ENCODE data around the gene OSER1.

GRCh38 chr20:44186201-44186600 lies 24.4 kb downstream of the OSER1 start:
- no peak for TF ChIP-seq CTCF (IDR thresholded peaks at IDR 0.05)
- TF ChIP-seq EP300 (IDR thresholded peaks at IDR 0.05) = no peak
- no peak for TF ChIP-seq POLR2A (IDR thresholded peaks at IDR 0.05; ENCODE audit: low read depth)
- TF ChIP-seq POLR2AphosphoS5 (IDR thresholded peaks at IDR 0.05) = peak; percentile 26 to 34

Measured in esophagus muscularis mucosa (tissue), 4 donors.